DMS79 treated with DMSO at 0.1 percent for 48 hours (cell line): ENCODE results near the gene PPP1R15B.
"Not testable (repeated sequence)": the region's sequence is repeated elsewhere in the genome, so short reads cannot be mapped to it uniquely, and the experiment has no call there.

Source experiments
- DNase-seq: peaks from one replicate; lab custom pipeline; 2025; lab: John Stamatoyannopoulos, UW

Gene PPP1R15B

DNA sequence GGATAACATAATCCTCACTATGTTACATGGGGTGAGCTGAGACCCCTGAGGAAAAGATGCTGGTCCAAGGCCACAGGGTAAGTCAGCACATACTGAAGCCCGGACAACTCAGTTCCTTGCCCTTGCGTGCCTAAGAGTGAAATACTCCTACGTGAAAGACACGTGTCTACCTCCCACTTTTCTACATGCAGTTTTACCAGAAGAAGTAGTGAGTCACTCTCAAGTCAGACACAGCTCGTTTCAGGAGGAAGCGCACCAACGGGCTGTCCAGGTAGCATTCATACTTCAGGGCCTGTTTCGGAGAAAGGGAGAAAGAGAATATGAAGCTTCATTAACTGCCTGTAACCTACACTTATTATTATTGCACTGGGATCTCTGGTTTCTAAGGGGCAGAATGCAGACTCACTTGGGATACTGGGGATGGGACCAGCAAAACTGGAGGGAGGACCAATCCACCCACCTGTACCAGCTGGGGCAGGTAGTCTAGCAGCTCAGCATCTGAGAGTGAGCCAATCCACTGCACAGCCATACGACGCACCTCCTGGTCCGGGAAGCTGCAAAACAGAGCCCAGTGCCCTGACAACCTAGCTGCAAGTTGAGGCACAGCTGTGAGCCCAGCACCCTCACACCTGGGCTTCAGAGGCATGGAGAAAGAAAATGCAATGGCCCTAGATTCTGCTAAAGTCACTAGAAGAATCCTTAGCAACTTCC is 32.4 kb upstream of the PPP1R15B start:
- DNase-seq: no peak

- no peak for DNase-seq
Measured at GRCh38 chr1:204443260-204443619, 31.6 kb upstream of the PPP1R15B start.

- DNase-seq: no peak
Measured at GRCh38 chr1:204442376-204443259, 31.0 kb upstream of the PPP1R15B start.

- no peak for DNase-seq
Measured at GRCh38 chr1:204441558-204441957, 29.9 kb upstream of the PPP1R15B start.

GRCh38 chr1:204439621-204440375 is 28.2 kb upstream of the PPP1R15B start:
- no peak for DNase-seq

DNA sequence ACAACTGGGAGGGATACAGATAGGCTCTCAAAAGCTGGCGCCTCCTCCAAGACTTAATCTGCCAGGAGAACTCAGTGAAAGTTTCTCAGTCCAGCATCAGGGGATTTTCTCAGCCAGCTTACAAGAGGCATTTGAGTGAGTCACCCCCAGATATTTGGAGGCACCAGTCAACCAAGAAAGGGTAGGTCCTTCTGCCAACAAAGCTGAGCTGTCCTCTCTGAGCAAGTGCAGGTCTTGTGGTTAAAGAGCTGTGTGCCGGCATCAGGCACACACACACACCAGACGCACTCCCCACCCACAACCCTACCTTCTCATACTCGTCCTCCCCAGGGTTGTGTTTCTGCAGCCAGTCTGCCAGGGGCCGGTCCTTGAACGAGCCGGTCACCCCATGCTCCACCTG is 27.0 kb upstream of the PPP1R15B start:
- DNase-seq: no peak

GRCh38 chr1:204437796-204438570 is 26.4 kb upstream of the PPP1R15B start:
- no peak for DNase-seq

DNA sequence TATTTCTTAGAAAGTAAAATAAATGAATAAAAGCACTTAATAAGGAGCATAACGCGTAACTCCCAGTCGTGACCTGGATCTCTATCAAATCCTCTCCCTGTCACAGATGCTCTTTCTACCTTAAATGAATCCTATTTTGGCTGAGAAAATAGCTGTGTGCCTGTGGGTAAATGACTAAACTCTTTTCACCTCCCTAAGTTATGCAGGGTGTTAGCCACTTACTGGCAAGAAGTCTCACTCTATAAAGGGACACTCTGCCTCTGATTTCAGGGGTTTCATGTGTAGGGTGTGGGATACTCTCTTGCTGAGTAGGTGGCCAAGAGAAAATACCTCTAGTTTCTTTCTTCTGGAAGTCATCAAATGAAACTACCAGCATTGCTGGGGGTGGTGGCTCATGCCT is 24.3 kb upstream of the PPP1R15B start:
- DNase-seq: no peak

- DNase-seq: no peak
Measured at GRCh38 chr1:204435381-204435831, 23.8 kb upstream of the PPP1R15B start.

DNA sequence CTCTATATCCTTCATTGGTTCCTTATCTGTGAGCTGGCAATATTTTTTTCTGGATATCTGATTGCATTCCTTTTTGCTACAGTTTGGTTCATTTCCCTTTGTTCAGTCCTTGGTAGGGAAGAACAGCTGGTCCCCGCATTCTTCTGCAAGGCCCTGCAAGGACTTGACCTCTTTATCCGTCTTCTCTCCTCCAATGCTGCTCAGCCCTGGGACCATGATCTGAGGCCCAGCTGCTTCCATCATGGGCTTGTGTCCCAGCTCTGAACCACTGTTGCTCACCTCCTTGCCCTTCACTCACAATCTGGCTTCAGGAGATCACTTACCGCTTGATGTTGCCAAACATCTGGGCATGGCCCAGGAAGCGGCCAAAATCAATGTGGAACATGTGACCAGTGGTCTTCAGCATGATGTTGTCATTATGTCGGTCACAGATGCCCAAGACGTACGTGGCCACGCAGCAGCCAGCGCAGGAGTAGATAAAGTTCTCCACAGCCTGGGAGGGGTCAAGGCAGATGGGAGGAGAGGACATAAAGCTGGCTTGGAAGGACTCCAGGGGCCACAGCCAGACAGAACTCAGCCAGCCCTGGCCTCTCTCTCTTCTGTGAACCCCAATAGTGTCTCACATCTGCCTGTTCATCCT is 22.6 kb upstream of the PPP1R15B start:
- DNase-seq: no peak

DNA sequence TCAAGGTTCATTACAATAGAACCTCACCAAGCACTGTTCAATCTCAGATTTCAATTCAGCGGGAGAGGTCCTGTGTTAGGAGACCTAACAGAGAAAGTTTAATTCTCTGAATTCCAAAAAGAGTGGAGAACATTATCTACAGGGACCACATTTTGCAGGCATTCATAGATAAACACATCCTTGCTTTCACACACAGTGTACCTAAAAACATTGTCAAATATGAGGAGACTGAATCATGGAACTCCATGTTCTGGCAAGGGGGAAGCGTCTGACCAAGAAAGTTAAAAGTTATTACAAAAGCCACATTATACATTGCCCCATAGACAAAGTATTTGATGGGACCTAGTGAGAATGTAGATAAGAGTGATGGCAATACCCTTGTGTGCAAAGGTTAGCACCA is 21.1 kb upstream of the PPP1R15B start:
- no peak for DNase-seq

DNA sequence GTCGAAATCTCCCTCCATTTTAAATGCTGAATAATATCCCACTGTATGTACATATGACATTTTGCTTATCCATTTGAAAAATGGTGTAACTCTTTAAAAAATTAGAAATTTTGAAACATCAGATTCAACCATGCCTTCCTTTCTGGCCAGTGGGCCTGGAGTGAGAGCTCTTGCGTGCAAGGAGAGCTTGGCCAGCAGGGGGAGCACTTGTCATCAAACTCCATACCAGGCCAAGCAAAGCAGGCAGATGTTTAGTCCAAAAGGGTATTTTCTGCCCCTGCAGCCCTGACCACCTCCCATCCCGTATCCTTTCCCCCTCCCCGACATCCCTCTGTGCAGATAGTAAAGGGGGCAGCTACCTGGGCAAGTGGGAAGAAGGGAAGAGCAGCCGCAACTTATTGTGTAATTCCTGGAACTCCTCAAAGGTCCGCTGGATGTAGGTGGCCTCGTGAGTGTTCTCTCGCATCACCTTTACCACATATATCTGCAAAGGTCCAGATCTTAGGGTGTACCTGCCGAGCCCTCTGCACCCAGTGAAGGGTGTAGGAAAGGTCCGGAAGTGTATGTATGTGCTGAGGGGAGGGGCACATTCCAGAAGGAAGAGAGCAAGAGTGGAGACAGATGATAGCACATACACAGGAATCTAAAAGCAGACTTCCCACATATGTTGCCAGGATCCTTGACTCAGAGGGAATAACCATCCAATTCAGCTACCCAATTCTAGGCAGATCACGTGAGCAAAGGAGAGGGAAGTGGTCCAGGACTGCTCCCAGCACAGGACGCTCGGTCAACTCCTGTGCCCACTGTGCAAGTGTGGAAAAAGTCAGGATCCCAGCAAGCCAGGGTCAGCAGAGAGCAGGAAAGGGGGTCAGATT is 19.9 kb upstream of the PPP1R15B start:
- peak; percentile 39 for DNase-seq

DNA sequence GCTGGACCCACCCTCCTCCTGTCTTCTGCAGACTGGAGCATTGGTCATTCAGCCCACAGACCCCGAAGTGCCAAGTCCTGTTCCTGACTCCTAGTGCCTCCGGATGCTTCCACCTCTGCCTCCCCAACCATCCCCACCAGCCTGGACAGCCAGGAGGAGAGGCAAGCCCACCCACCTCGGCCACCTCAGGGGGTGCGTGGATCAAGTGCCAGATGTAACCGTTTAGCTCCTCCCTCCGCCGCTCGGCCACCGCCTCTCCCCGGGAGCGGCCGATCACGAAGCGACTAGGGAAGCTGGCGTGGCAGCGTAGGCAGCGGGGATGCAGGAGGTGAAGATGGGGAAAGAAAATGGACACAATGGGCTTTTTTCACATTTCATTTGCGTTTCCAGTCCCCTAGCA is 18.1 kb upstream of the PPP1R15B start:
- no peak for DNase-seq

- DNase-seq: no peak
Measured at GRCh38 chr1:204426971-204427701, 15.5 kb upstream of the PPP1R15B start.

DNA sequence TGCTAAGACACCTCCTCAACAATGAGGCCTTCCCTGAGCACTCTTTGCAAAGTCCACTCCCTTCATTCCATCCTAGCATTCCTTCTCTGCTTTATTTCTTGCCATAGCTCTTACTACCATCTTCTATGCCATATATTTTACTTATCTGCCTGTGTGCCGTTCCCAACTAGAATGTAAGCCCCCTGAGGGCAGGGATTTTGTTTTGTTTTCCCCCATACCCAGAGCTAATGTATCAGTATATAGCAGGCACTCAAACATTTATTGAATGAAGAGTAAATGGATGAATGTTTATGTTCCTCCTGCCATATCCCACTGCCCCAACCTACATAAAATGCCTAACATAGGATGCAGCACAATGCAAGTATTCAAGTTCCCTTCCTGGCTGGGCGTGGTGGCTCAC is 14.9 kb upstream of the PPP1R15B start:
- DNase-seq: no peak

GRCh38 chr1:204426035-204426436 is 14.4 kb upstream of the PPP1R15B start:
- no peak for DNase-seq

GRCh38 chr1:204424621-204425020 is 13.0 kb upstream of the PPP1R15B start:
- DNase-seq: no peak

- not testable (repeated sequence) for DNase-seq
Measured at GRCh38 chr1:204422061-204422705, 10.6 kb upstream of the PPP1R15B start.

DNA sequence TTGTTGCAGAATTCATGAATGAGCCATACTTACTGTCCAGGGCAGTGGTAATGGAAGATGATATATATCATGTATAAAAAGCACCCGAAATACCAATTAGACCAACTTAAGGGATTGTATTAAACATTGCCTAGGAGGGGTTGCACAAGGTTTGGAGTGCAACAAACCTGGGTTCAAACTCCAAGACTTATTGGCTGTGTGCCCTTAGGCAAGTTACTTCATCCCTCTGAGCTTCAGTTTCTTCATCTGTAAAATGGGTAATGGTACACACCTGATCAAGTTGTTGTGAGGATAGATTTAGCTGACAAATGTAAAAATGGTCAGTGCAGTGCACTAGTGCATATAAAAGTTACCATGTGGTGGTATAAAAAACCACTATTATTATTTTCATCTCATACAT is 9.8 kb upstream of the PPP1R15B start:
- no peak for DNase-seq
